Fibroblast of lung (primary cell): ENCODE results near the gene CATSPERZ. TPM values are rescaled to one million over a fixed set of nuclear protein-coding genes. Genes with fewer than 3 reads are reported as not detected.

Source experiments
- DNase-seq, 2 donors: peaks; one replicate each; pipeline versions ENCODE4 v3.0.0 to v3.0.0-alpha.2; 2010; ENCODE audit warnings: low read depth in 2 of 2
- H2AFZ ChIP-seq: 2 replicates; pipeline ENCODE4 v1.5.1; 2012; ENCODE audit warnings: low read length, control low read depth, inconsistent platforms
- H3K27ac ChIP-seq: 2 replicates; pipeline ENCODE4 v1.5.1; 2011; ENCODE audit warnings: low read length, control low read depth; ENCODE audit not compliant: insufficient read depth
- H3K27me3 ChIP-seq: 2 replicates; pipeline ENCODE4 v1.5.1; 2011; ENCODE audit warnings: mild to moderate bottlenecking, low read length; ENCODE audit not compliant: control insufficient read depth, insufficient read depth
- H3K36me3 ChIP-seq: 2 replicates; pipeline ENCODE4 v1.5.1; 2011; ENCODE audit warnings: low read length; ENCODE audit not compliant: control insufficient read depth, insufficient read depth
- H3K4me1 ChIP-seq: 2 replicates; pipeline ENCODE4 v1.5.1; 2011; ENCODE audit warnings: low read length; ENCODE audit not compliant: control insufficient read depth, insufficient read depth; ENCODE audit errors: extremely low read depth
- H3K4me2 ChIP-seq: 2 replicates; pipeline ENCODE4 v1.5.1; 2011; ENCODE audit warnings: low read length, control low read depth; ENCODE audit not compliant: insufficient read depth; ENCODE audit errors: extremely low read depth
- H3K4me3 ChIP-seq, 4 experiments: fragments of 200-600 bp in 1 of 4; sonication (generic) in 1 of 4; replicated peaks in 1 of 4; 2 replicates each; pipeline ENCODE4 v1.5.1; 2011 to 2016; ENCODE audit warnings: low read length in 4 of 4, low read depth in 3 of 4, mild to moderate bottlenecking in 3 of 4, control low read depth in 2 of 4, inconsistent platforms in 1 of 4, mixed read lengths in 1 of 4; ENCODE audit not compliant: insufficient read depth in 1 of 4; ENCODE audit errors: control extremely low read depth in 1 of 4
- H3K79me2 ChIP-seq: 2 replicates; pipeline ENCODE4 v1.5.1; 2012; ENCODE audit warnings: mild to moderate bottlenecking, low read length, inconsistent platforms; ENCODE audit not compliant: control insufficient read depth, insufficient read depth
- H3K9ac ChIP-seq: 2 replicates; pipeline ENCODE4 v1.5.1; 2011; ENCODE audit warnings: mild to moderate bottlenecking, low read length, control low read depth; ENCODE audit not compliant: insufficient read depth
- H3K9me3 ChIP-seq: 2 replicates; pipeline ENCODE4 v1.5.1; 2012; ENCODE audit warnings: low read depth, low read length; ENCODE audit not compliant: control insufficient read depth, insufficient read depth
- H4K20me1 ChIP-seq: 2 replicates; pipeline ENCODE4 v1.5.1; 2011; ENCODE audit warnings: low read length; ENCODE audit not compliant: control insufficient read depth, insufficient read depth; ENCODE audit errors: extremely low read depth
- EZH2 ChIP-seq: IDR thresholded peaks from 2 replicates; pipeline ENCODE4 v1.5.1; 2012; ENCODE audit warnings: low read length, control low read depth, mild to moderate bottlenecking; ENCODE audit errors: missing control alignments
- polyA plus RNA-seq, 2 donors: library from polyadenylated mRNA; depleted of rRNA in 1 of 2; stranded (reverse) in 1 of 2; unstranded in 1 of 2; fragments of >200 nt; gene quantifications; 2 replicates each; pipeline ENCODE4 v1.2.1, GENCODE V29; 2011 to 2012; ENCODE audit warnings: missing spikeins in 1 of 2
- total RNA-seq: library from RNA; depleted of rRNA; stranded (reverse); fragments of >200 nt; gene quantifications from 2 replicates; pipeline ENCODE4 v1.2.1, GENCODE V29; 2014
- TF ChIP-seq, protein P1 (sequence below), 2 donors: IDR thresholded peaks in 1 of 2; conservative IDR thresholded peaks in 1 of 2; 1 replicate in 1 of 2; 2 replicates in 1 of 2; pipeline ENCODE4 v1.5.1; 2011 to 2012; ENCODE audit warnings: low read length in 2 of 2, control low read depth in 1 of 2, inconsistent platforms in 1 of 2, low read depth in 1 of 2, mild to moderate bottlenecking in 1 of 2

The CATSPERZ gene
- total and polyA plus RNA-seq, 2 donors (not counting 1 experiment from before 2014, with no cell fraction given): 0.33 TPM; not detected in 1

DNA sequence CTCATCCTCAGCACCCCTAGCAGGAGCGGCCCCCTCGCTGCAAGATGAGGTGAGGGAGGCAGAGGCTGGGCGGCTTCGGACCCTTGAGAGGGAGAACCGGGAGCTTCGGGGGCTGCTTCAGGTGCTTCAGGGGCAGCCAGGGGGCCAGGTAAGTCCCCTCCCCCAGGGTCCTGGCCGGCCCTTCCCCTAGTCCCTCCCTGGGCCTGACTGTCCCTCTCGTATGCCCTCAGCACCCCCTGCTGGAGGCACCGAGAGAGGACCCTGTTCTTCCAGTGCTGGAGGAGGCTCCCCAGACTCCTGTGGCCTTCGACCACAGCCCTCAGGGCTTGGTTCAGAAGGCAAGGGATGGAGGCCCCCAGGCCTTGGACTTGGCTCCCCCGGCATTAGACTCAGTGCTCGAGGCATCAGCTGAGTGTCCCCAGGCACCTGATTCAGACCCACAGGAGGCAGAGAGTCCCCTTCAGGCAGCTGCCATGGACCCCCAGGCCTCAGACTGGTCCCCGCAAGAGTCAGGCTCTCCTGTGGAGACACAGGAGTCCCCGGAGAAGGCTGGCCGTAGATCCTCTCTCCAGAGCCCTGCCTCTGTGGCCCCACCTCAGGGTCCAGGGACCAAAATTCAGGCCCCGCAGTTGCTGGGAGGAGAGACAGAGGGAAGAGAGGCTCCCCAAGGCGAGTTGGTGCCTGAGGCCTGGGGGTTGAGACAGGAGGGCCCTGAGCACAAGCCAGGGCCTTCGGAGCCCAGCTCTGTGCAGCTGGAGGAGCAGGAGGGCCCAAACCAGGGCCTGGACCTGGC is 43.8 kb downstream of the CATSPERZ start:
- TF ChIP-seq, protein P1, sequence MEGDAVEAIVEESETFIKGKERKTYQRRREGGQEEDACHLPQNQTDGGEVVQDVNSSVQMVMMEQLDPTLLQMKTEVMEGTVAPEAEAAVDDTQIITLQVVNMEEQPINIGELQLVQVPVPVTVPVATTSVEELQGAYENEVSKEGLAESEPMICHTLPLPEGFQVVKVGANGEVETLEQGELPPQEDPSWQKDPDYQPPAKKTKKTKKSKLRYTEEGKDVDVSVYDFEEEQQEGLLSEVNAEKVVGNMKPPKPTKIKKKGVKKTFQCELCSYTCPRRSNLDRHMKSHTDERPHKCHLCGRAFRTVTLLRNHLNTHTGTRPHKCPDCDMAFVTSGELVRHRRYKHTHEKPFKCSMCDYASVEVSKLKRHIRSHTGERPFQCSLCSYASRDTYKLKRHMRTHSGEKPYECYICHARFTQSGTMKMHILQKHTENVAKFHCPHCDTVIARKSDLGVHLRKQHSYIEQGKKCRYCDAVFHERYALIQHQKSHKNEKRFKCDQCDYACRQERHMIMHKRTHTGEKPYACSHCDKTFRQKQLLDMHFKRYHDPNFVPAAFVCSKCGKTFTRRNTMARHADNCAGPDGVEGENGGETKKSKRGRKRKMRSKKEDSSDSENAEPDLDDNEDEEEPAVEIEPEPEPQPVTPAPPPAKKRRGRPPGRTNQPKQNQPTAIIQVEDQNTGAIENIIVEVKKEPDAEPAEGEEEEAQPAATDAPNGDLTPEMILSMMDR (conservative IDR thresholded peaks at IDR 0.05 in 1 of 2, IDR thresholded peaks at IDR 0.05 in 1 of 2; ENCODE audit: low read depth in 1 of 2, low read length in 2 of 2): no peak
- no peak for TF ChIP-seq EZH2
- H3K9ac ChIP-seq: no peak overlapping the region
- H3K9me3 ChIP-seq: no peaks in the 10 kb centered on the region
- H3K27me3 ChIP-seq: no peaks in the 10 kb centered on the region
- H2AFZ ChIP-seq: no peak overlapping the region
- H4K20me1 ChIP-seq: no peaks in the 10 kb centered on the region
- no peak overlapping the region for H3K4me2 ChIP-seq
- peaks cover 5% of the 10 kb centered on the region for H3K4me1 ChIP-seq
- H3K79me2 ChIP-seq: no peaks in the 10 kb centered on the region
- no peak for DNase-seq
- no peak overlapping the region for H3K4me3 ChIP-seq
- H3K27ac ChIP-seq: no peak overlapping the region
- no peaks in the 10 kb centered on the region for H3K36me3 ChIP-seq

DNA sequence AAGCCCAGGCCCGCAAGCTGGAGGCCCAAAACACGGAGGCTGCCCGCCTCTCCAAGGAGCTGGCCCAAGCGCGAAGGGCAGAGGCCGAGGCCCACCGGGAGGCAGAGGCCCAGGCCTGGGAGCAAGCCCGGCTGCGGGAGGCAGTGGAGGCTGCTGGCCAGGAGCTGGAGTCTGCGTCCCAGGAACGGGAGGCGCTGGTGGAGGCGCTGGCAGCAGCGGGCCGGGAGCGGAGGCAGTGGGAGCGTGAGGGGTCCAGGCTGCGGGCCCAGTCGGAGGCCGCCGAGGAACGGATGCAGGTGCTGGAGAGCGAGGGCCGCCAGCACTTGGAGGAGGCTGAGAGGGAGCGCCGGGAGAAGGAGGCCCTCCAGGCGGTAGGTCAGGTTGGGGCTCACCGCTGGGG is 44.6 kb downstream of the CATSPERZ start:
- H3K9me3 ChIP-seq: no peaks in the 10 kb centered on the region
- DNase-seq: no peak
- no peak overlapping the region for H3K4me2 ChIP-seq
- H3K27ac ChIP-seq: no peak overlapping the region
- peaks cover 5% of the 10 kb centered on the region for H3K4me1 ChIP-seq
- H3K4me3 ChIP-seq: no peak overlapping the region
- no peak overlapping the region for H3K9ac ChIP-seq
- H2AFZ ChIP-seq: no peak overlapping the region
- H3K36me3 ChIP-seq: no peaks in the 10 kb centered on the region
- H3K27me3 ChIP-seq: no peaks in the 10 kb centered on the region
- H4K20me1 ChIP-seq: no peaks in the 10 kb centered on the region
- H3K79me2 ChIP-seq: no peaks in the 10 kb centered on the region
- TF ChIP-seq, protein P1 (conservative IDR thresholded peaks at IDR 0.05 in 1 of 2, IDR thresholded peaks at IDR 0.05 in 1 of 2; ENCODE audit: low read depth in 1 of 2, low read length in 2 of 2): no peak
- TF ChIP-seq EZH2: no peak

DNA sequence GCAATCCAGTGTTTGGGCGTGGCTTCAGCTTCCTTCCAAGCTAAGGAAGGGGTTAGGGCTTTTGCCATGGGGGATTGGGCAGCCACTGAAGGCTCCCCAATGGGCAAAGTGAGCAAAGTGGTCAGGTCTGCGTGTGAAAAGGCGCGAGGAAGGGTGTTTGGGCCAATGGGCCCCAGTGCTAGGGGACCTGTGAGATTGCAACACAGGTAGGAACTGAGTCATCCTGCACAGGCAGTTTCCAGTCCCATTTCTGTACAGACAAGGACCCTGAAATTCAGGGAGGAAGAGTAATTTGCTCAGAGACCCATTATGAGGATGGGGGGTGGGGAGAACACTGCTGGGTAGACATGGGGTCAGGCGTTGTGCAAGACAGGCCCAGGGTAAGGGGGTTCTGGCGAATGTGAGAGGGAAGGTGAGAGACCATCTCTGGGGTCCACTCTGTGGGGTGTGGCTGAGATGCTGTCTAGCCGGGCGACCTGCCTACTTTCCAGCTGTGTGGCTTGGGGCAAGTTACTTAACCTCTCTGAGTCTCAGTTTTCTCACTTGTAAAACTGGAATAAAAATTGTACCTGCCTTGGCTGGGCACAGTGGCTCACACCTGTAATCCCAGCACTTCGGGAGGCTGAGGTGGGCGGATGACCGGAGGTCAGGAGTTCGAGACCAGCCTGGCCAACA is 47.2 kb downstream of the CATSPERZ start:
- H4K20me1 ChIP-seq: no peaks in the 10 kb centered on the region
- TF ChIP-seq, protein P1 (conservative IDR thresholded peaks at IDR 0.05 in 1 of 2, IDR thresholded peaks at IDR 0.05 in 1 of 2; ENCODE audit: low read depth in 1 of 2, low read length in 2 of 2): no peak
- no peak for TF ChIP-seq EZH2
- H3K9me3 ChIP-seq: no peaks in the 10 kb centered on the region
- H3K4me2 ChIP-seq: no peak overlapping the region
- no peak overlapping the region for H3K27ac ChIP-seq
- no peak overlapping the region for H3K9ac ChIP-seq
- no peaks in the 10 kb centered on the region for H3K4me1 ChIP-seq
- no peak overlapping the region for H2AFZ ChIP-seq
- no peaks in the 10 kb centered on the region for H3K27me3 ChIP-seq
- H3K36me3 ChIP-seq: no peaks in the 10 kb centered on the region
- DNase-seq: no peak
- H3K79me2 ChIP-seq: no peaks in the 10 kb centered on the region
- no peak overlapping the region for H3K4me3 ChIP-seq
